SIG-M5 treated with dmso at 0.1 percent for 504 hours (cell line): ENCODE results near the gene HASPIN.
"Not testable (repeated sequence)": the region's sequence is repeated elsewhere in the genome, so short reads cannot be mapped to it uniquely, and the experiment has no call there.

Experiments used
- DNase-seq: peaks from one replicate; lab custom pipeline; 2025; ENCODE audit not compliant: unreplicated experiment; lab: John Stamatoyannopoulos, UW

HASPIN gene

DNA sequence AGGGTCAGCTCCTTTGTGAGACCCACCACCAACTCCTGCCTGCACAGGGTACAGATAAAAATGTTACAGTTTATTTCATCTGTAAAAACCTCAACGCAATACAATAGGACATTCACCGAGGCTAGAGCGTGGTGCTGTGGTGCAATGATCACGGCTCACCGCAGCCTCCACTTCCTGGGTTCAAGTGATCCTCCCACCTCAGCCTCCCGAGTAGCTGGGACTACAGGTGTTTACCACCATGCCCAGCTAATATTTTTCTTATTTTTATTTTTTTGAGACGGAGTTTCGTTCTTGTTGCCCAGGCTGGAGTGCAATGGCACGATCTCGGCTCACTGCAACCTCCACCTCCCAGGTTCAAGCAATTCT is 11.2 kb downstream of the HASPIN start:
- not testable (repeated sequence) for DNase-seq

DNA sequence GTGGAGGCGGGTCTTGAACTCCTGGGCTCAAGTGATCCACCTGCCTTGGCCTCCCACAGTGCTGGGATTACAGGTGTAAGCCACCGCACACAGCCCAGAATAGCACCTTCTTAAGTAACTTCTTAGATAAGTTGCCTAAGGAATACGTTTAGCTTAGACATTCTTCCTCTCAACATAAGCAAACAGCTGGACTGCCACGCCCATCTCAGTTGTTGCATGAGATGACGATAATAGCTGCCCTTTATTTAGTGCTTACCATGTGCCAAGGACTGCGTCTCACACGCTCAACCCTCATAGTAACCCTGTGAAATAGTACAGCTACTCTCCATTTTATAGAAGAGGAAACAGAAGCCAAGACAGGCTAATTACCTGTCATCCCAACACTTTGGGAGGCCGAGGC is 11.8 kb downstream of the HASPIN start:
- DNase-seq: peak; percentile 67

DNA sequence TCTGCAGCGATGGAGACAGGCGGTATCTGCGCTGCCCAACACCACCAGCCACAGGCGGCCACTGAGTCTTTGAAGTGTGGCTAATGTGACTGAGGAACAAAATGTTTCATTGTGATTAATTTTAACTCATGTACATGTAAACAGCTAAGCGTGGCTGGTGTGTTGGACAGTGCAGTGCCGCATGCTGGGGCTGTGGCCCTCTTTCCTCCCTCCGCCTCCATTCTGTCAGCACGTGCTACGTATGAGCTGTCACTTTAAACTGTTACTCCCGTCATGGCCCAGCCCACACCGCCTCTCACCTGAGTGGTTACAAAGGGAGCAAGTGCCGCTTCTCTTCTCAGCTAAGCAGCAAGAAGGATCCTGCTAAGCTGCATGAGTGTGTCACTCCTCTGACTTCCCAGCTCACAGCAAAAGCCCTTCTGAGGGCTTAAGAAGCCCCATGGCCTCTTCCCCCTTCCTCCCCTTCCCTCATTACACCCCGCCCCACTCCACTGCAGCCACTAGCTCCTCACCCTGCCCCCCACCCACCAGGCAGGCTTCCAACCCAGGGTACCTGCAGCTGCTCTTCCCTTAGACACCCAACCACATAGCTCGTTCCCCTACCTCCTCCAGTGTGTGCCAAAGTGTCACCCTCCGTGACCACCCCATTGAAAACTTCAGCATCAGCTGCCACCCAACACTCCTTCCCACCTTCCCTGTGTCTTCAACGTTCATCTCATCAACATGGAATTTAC is 15.0 kb downstream of the HASPIN start:
- DNase-seq: no peak

DNA sequence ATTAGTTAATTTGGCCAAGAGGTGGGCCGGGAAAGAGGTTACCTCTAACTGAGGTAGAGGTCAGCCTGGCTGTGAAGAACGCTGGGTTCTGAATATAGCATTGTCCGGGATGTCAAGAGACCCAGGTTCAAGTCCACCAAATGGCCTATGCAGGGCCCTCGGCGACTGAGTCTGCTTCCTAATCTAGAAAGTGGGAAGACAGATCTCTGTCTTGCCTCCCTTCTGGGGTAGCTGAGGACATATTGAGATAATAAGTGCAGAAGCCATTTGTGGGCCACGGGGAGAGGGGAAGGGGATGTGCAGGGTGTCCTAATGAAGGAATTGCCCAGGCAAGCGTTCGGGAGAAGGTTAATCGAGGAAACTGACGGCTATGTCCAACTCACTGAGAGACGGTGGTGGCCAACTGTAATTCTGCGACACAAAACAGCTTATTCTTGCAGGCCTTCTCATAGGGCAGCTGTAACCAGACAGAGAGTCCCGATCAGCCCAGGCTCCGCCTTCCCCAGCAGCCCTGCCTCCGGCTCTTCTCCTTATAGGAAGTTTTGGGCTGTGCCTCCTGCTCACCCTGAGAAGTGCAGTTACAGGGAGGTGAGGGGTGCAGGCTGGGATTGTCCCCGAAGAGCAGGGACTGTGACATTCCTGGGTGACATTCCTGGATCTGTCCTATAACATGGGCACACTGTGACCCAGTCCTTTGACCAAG is 15.9 kb downstream of the HASPIN start:
- no peak for DNase-seq

DNA sequence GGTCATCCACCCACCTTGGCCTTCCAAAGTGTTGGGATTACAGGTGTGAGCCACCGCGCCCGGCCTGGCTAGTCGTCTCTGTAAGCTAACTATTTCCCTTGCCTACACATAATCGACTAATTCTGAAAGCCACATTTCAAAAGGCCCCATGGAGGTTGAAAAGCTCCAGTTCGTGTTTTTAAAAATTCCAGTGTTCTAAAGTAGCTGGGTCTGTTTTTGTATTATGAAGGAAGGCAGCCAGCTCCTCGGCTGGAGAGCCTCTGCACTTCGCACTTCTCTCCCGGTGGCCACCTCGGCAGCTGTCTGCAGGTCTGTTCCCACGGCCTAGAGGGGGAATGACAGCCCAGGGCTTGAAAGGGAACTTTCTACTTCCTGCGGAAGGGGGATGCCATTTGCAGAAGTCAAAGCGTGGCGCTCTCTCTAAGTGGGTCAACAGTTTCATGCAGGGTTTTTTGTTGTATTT is 16.9 kb downstream of the HASPIN start:
- peak; percentile 74 for DNase-seq

DNA sequence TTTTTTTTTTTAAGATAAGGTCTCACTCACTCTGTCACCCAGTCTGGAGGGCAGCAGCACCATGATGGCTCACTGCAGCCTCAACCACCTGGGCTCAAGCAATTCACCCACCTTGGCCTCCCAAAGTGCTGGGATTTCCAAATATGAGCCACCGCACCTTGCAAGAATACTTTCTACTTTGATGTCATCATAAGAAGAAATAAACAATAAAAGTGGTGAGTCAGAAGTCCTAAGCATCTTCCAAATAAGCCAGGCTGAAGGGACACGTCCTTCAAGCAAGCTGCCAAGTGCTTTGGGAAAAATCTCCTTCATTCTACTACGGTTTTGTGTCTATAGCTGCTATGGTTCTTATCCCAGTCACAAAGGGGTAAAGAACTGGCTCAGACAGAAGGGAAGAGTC is 20.3 kb downstream of the HASPIN start:
- DNase-seq: no peak

DNA sequence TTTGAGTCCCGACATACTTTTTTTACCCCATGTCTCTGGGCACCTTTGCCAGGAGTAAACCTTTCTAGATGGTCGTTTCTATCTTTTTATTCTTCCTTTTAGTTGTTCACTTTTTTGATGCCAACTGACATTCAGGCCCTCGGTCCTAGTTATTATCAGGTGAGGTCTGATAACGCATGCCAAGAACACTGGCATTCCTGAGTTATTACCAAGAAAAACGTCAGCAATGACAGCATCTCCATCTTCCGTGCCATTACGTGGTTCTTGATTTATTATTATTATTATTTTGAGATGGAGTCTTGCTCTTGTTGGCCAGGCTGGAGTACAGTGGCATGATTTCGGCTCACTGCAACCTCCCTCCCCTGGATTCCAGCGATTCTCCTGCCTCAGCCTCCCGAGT is 21.4 kb downstream of the HASPIN start:
- no peak for DNase-seq

DNA sequence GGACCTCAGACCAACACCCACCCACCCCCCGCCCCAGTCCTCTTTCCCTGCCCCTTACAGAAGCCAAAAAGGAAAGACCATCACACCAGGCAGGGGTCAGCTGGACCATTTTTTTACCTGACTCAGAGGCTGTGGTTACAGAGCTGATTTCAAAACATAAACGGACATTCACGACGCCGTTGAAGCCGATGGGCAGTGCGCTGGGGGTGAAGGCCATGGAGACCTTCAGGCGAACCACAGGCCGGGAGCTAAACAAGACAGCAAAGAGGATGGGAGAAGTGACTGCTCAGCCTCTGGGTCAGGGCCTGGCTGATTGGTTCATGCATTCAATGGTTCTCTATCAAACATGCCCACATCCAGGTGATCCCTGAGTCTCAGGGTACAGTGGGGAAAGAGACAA is 24.1 kb downstream of the HASPIN start:
- DNase-seq: no peak

DNA sequence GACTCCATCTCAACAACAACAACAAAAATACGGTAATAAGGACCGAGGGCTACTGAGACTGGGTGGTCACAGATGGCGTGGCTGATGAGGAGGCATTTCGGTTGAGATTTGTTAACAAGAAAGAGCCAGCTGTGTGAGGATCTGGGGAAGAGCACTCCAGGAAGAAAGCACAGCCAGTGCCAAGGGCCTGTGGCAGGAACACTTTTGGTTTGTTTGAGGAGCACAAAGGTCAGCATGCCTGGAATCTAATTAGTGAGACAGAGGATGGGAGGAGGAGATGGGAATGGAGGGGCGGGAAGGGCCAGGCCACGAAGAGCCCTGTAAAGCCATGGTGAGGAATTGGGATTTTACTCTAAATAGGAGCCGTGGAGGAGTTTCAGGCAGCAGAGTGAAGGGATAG is 24.9 kb downstream of the HASPIN start:
- no peak for DNase-seq

DNA sequence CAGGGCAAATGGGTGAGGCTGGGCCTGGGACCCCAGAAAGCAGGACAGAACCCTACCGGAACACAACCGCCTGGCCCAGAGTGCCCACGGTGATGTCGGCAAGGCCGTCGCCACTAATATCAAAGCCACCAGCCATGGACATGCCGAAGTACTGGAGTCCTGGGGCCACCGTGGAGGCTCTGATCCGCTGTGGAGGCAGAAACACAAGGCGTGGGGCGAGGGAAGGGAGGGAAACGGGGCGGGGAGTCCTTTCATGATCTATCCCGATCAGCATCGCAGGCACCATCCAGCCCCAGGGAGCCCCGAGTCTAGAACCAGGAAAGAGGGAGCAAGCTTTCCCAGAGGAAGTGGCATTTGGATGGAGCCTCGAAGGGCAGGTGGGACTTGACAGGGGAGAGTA is 26.6 kb downstream of the HASPIN start:
- DNase-seq: no peak

DNA sequence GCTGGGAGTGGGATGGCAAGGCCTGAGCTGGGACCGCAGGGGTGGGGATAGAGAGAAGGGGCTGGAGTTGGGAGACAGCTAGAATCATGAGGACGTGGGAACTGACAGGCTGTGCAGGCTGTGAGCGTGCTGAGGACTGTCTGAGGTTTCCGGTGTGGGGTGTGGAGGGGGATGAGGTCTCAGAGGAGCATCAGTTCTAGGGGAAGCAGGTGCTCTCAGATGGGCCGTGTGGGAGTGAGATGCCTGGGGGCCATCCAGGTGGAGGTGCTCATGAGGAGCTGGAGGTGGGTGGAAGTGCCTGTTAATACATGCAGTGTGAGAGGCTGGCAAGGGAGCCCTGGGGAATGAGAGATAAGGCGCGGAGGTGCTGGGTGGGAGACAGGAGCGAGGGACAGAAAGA is 27.2 kb downstream of the HASPIN start:
- no peak for DNase-seq

DNA sequence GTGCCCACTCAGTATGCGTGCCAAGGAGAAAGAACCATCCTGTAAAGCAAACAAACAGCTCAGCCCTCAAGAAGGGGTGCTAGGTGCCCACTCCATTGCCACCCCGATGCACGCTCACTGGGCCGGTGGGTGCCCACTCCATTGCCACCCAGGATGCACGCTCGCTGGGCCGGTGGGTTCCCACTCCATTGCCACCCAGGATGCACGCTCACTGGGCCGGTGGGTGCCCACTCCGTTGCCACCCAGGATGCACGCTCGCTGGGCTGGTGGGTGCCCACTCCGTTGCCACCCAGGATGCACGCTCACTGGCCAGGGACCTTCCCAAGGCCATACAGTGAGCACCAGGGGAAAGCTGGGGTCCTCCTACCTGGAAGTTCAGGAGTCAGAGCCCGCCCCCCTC is 28.1 kb downstream of the HASPIN start:
- DNase-seq: no peak

DNA sequence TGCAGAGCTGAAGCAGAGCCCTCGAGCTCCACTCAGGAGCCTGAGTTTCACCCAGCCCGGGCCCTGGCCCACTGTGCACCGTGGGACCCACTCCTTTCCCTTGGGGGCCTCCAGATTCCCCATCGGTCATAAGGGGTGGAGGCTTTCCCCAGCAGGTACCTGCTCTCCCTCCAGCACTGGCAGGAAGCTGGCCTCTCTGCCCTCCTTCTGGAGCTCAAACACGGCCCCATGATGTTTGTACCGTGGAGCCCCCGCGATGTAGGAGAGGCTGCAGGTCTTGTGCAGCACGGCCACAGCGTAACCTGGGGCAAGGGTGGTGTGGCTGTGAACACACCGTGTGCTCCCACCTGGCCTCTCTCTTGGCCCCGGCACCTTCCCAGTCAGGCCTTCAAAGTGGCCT is 29.9 kb downstream of the HASPIN start:
- DNase-seq: no peak

DNA sequence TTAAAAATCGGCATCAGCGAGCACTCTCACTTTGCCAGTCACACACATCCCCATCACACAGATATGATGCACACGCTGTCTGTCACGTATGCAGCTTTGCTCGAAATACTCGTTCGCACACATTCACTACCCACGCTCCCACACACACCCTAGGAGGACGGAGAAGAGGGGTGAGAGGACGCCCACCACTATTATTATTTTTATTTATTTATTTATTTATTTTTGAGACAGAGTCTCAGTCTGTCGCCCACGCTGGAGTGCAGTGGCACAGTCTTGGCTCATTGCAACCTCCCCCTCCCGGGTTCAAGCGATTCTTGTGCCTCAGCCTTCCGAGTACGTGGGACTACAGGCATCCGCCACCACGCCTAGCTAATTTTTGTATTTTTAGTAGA is 30.4 kb downstream of the HASPIN start:
- DNase-seq: no peak

DNA sequence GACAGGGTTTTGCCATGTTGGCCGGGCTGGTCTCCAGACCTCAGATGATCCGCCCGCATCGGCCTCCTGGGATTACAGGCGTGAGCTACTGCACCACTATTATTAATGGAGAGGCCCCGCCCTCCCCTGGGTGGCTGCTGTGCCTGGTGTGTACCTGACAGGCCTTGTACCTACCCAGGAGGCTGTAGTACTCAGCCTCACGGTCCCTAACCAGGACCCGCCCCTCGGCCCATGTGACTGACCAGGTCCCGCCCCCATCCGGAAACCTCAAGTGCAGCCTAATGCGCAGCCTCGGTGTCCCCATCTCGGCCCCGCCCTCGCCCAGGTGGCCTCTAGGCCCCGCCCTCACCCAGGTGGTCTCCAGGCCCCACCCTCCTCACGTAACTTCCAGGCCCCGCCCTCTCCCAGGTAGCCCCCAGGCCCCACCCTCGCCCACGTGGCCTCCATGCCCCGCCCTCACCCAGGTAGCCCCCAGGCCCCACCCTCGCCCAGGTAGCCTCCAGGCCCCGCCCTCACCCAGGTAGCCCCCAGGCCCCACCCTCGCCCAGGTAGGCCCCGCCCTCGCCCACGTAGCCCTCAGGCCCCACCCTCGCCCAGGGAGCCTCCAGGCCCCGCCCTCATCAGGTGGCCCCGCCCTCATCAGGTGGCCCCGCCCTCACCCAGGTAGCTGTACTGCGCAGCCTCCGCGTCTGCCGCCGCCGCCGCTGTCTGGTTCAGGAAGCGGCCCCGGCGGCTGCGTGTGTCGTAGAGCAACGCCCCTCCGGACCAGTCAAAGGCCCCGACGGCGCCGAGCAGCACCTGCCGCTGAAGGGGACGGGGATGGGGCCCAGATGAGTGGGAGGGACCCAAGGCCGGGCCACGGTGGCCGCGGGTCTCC is 31.0 kb downstream of the HASPIN start:
- peak; percentile 61 for DNase-seq

DNA sequence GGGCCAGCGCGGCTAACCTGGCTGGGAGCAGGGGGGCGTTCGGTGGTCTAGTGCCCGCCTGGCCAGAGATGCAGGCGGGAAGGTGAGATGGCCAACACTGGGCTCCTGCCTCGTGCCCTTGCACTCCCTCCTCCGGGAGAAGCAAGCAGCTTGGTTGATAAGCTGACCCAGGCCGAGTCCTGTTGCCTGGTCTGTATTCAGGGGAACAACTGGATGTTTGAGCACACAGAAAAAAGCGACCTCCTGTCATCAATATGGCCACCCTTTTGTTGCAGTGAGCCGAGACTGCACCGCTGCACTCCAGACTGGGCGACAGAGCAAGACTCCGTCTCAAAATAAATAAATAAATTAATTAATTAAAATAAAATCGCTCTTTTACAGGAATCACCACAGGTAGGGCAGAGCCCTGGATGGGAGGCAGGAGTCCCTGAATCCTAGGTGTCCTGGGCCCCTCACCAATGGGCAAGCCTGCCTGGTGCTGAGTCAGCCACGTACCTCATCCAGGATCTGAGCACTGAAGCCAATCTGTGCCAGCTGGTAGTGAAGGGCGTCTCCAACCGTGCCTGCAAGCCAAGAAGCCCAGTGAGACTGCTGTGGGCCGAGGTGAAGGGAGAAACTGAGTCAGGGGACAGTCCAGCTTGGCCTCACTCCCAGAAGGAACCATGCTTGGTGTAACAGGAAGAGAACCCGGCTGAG is 31.8 kb downstream of the HASPIN start:
- no peak for DNase-seq

DNA sequence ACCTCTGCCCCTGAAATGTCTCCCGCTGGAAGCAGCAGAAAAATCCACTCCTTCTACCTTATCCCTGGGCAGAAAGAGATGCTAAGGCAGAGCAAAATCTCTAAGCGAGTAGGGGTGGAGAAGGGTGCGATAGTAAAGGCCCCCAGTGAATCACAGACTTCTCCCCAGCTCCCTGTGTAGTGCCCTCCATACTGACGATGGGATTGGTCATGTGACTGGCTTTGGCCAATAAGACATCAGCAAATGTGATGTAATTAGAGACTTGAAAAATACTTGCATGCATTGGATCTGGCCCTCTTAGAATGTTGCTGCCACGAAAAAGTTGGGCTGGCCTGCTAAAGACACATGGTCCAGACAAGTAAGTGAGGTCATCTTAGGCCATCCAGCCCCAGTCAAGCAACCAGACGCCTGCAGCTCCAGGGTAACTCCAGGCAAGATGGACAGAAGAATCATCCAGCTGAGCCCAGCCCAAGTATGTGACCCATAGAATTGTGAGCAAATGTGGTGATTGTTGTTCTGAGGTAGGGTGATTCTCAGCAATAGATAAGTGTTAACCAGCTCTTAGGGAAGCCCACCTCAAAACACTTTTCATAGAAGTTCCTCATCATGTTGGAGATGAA is 36.0 kb downstream of the HASPIN start:
- DNase-seq: no peak

DNA sequence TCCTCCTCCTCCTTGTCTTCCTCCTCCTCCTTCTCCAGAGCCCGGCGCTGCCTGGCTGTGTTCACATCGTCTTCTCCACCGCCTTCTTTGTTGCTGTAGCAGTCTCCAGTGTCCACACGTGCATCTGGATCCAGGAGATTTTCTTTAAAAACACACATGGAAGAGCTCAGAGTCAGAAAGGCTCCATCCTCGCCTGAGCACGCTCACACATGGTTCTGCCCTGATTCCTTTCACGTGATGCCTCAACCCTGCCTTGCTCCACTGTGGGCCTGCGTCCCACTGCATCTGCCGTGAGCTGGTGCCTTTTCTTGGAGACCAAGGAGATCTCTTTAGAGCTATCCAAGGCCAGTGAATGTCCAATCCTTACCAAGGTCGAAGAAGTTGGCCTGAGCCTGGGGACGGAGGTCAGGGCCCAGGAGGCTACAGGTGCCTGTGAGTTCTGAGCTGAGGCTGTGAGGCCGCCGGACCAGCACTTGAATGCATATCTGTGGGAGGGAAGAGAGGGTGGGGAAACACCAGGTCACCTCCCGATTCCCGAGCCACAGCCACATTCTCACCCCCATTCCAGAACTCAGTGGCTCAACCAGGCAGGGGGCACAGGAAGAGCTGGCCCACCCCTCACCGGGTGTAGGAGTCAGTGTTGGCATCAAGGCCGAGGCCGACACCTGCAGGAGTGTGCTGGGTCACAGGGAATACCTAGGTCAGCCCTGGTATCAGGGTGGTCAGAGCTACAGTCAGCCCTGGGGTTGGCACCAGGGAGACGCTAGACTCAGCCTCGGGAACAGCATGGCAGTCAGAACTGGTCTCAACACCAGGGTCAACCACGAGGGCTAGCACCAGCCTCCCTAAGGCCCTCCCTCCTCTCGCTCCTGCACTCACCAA is 37.6 kb downstream of the HASPIN start:
- no peak for DNase-seq

DNA sequence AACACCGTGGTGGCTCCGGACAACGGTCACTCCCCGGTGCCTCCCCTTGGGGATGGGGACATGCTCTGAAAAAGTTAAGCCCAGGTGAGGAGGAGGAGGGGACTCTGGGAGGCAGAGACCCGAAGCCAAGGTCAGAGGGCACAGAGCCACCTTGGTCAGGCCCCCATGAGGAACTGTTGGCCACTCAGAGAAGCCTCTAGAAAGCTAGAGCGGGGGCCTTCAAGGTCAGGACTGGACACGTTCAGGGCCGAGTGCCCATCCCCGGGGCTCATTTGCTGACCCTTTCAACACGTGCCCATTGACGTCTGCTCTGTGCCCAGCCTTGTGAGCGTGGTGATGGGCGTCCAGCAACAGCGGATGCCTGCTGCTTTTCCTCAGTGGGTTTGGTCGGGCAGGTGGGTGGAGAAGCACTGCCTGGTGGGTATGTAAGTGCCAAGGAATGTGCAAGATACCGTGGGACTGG is 38.2 kb downstream of the HASPIN start:
- no peak for DNase-seq
